GM12878 (cell line): ENCODE measurements around the gene DQX1. TPM values are rescaled to one million over a fixed set of nuclear protein-coding genes. Genes with fewer than 3 reads are reported as not detected.

Experiments
- ATAC-seq: fragments of 200-7000 bp; cut with Tn5 transposase; 3 replicates; pipeline ENCODE4 v1.9.1; 2020; ENCODE audit warnings: mild to moderate bottlenecking, moderate library complexity
- BruUV-seq: library from RNA; stranded (reverse); fragments of 400-500 nt; replicated peaks from 2 replicates; lab custom pipeline; 2021; lab: Mats Ljungman, UMichigan
- CTCF ChIA-PET: fragments of 300-600 bp; sonication (Branson Sonifier 250); formaldehyde crosslinking; extraction: SDS; loops from one replicate; lab custom pipeline; 2021; ENCODE audit warnings: inconsistent platforms; lab: Yijun Ruan, JAX
- POLR2A ChIA-PET: fragments of 350-600 bp; formaldehyde crosslinking; extraction: SDS; loops from one replicate; lab custom pipeline; 2021; ENCODE audit warnings: inconsistent platforms; lab: Charles Lee
- RAD21 ChIA-PET: fragments of 300-600 bp; sonication (Branson Sonifier 250); formaldehyde crosslinking; loops from one replicate; lab custom pipeline; 2023; ENCODE audit warnings: antibody characterized with exemption; ENCODE audit not compliant: unreplicated experiment; lab: Charles Lee
- SMC1A ChIA-PET: fragments of 300-600 bp; sonication (Branson Sonifier 250); formaldehyde crosslinking; loops from one replicate; lab custom pipeline; 2023; ENCODE audit not compliant: unreplicated experiment, uncharacterized antibody; lab: Charles Lee
- DNase-seq: peaks from one replicate; pipeline ENCODE4 v3.0.0-alpha.2; 2011; ENCODE audit warnings: low read depth, low spot score
- FAIRE-seq: peaks from 3 replicates; lab custom pipeline; 2011; peaks lifted over from hg19 to GRCh38; lab: Jason Lieb, UNC
- H2AFZ ChIP-seq: 2 replicates; pipeline ENCODE4 v1.6.0; 2011; ENCODE audit warnings: low read depth, low read length, control low read depth; ENCODE audit not compliant: control insufficient read depth
- H3K27ac ChIP-seq: 2 replicates; pipeline ENCODE4 v1.5.1; 2011; ENCODE audit warnings: control low read depth; ENCODE audit not compliant: control insufficient read depth, insufficient read depth
- H3K27me3 ChIP-seq, 2 experiments: replicated peaks in 1 of 2; 2 replicates each; pipeline versions ENCODE4 v1.6.0 to v1.6.1; 2011; ENCODE audit warnings: low read length in 1 of 2; ENCODE audit not compliant: control insufficient read depth in 2 of 2, insufficient read depth in 2 of 2
- H3K36me3 ChIP-seq, 2 experiments: 2 replicates each; pipeline ENCODE4 v1.5.1; 2011; ENCODE audit warnings: low read length in 1 of 2; ENCODE audit not compliant: control insufficient read depth in 2 of 2, insufficient read depth in 2 of 2
- H3K4me1 ChIP-seq: 2 replicates; pipeline ENCODE4 v1.6.1; 2011; ENCODE audit warnings: mild to moderate bottlenecking, low read length, moderate library complexity, mixed read lengths; ENCODE audit not compliant: control insufficient read depth, insufficient read depth
- H3K4me2 ChIP-seq: 2 replicates; pipeline ENCODE4 v1.6.0; 2011; ENCODE audit warnings: control low read depth; ENCODE audit not compliant: control insufficient read depth, insufficient read depth
- H3K4me3 ChIP-seq: fragments of 200-600 bp; sonication (generic); 2 replicates; pipeline ENCODE4 v1.5.1; 2016
- H3K79me2 ChIP-seq: 2 replicates; pipeline ENCODE4 v1.6.0; 2011; ENCODE audit warnings: low read length; ENCODE audit not compliant: control insufficient read depth, insufficient read depth
- H3K9ac ChIP-seq: 2 replicates; pipeline ENCODE4 v1.8.0; 2011; ENCODE audit warnings: low read length, control low read depth, mixed read lengths; ENCODE audit not compliant: control insufficient read depth, insufficient read depth
- H3K9me3 ChIP-seq: replicated peaks from 3 replicates; pipeline ENCODE4 v1.5.1; 2011; ENCODE audit warnings: mild to moderate bottlenecking, low read length; ENCODE audit not compliant: control insufficient read depth, insufficient read depth
- H4K20me1 ChIP-seq: 2 replicates; pipeline ENCODE4 v1.6.0; 2011; ENCODE audit not compliant: control insufficient read depth, insufficient read depth
- GABPA ChIP-seq: IDR thresholded peaks from 2 replicates; pipeline ENCODE4 v1.6.1; 2014; ENCODE audit warnings: antibody characterized with exemption, low read depth, mild to moderate bottlenecking, inconsistent platforms
- HDGF ChIP-seq: fragments of 450-650 bp; IDR thresholded peaks from 2 replicates; pipeline ENCODE4 v1.6.1; 2016; ENCODE audit warnings: antibody characterized with exemption
- MLLT1 ChIP-seq: fragments of 450-650 bp; IDR thresholded peaks from 2 replicates; pipeline ENCODE4 v1.6.1; 2016; ENCODE audit warnings: mild to moderate bottlenecking
- MYB ChIP-seq: fragments of 150-350 bp; IDR thresholded peaks from 2 replicates; pipeline ENCODE4 v1.6.1; 2014; ENCODE audit warnings: mild to moderate bottlenecking, low read depth, low read length, borderline replicate concordance
- NBN ChIP-seq: fragments of 450-650 bp; IDR thresholded peaks from 2 replicates; pipeline ENCODE4 v1.6.1; 2016
- WGBS: methylation state at CpG from one replicate; pipeline ENCODE4 v1.1.6; 2016; ENCODE audit warnings: low lambda C conversion rate; ENCODE audit not compliant: insufficient replicate concordance, insufficient coverage; ENCODE audit errors: missing lambda C conversion rate; 5-methylcytosine and 5-hydroxymethylcytosine counted together
- in situ Hi-C: fragments of 300-500 bp; cut with MboI; formaldehyde crosslinking; loops from 9 replicates; pipeline ENCODE4 v1.14.3; 2018; ENCODE audit warnings: mixed read lengths
- intact Hi-C: fragments of 100-400 bp; cut with micrococcal nuclease; formaldehyde crosslinking; loops from one replicate; pipeline ENCODE4 v1.14.2; 2022; ENCODE audit not compliant: unreplicated experiment
- polyA plus RNA-seq, 11 experiments: library from polyadenylated mRNA; depleted of rRNA in 4 of 11; unstranded in 6 of 11; stranded (reverse) in 5 of 11; fragments of >200 nt; fragmentation: Nextera tagmentation in 4 of 11; fragmentation: Illumina TruSeq in 1 of 11; extraction: Ambion mirVana in 4 of 11; extraction: Trizol in 1 of 11; gene quantifications; 1 replicate in 1 of 11; 2 replicates in 10 of 11; pipeline versions ENCODE4 v1.2.1 to v1.2.3, GENCODE V29; 2011 to 2016; ENCODE audit warnings: inconsistent platforms in 2 of 11, missing spikeins in 2 of 11, low read depth in 1 of 11
- total RNA-seq, 4 experiments: library from RNA; depleted of rRNA in 3 of 4; stranded (reverse); fragments of >200 nt in 3 of 4; fragmentation: Illumina TruSeq in 1 of 4; extraction: Trizol in 1 of 4; gene quantifications; 2 replicates each; pipeline versions ENCODE4 v1.2.1 to v1.2.3, GENCODE V29; 2013 to 2021

DQX1 gene
- total and polyA plus RNA-seq, 10 of the 15 experiments (the other 5 are each of a cell fraction or from before 2014, with no cell fraction given), result 0.34 to 2.1 (median 0.86) TPM

- ChIA-PET CTCF (interaction anchor here (1.0 to 17.4 kb wide), 4 partner anchors 17 to 87 kb away, joined by 3 to 281 read pairs (median 4); partner anchors contain the start of genes CCDC142 and TTC31), RAD21 (interaction anchor here (1.3 to 7.5 kb wide), 5 partner anchors 7 to 39 kb away, joined by 5 to 94 read pairs (median 49); partner anchors contain the start of genes AUP1, HTRA2 and LOXL3), SMC1A (interaction anchor here (2.0 to 16.6 kb wide), 7 partner anchors 10 to 38 kb away, joined by 7 to 371 read pairs (median 21); partner anchors contain the start of gene LOXL3), POLR2A (interaction anchor here (1.2 to 25.0 kb wide), 4 partner anchors 10 to 112 kb away, joined by 4 to 441 read pairs (median 46); partner anchors contain the start of genes DOK1, LOXL3 and WBP1)
- TF ChIP-seq GABPA (no peak), MLLT1 (0 out of 2 replicates have a peak, but pooled peaks have one; percentile 19), NBN (0 out of 2 replicates have a peak, but pooled peaks have one; percentile 16)
- no peaks in the 10 kb centered on the region for H4K20me1 ChIP-seq
- H3K4me3 ChIP-seq, result no peak overlapping the region
- DNase-seq, result no peak
- no peak overlapping the region for H2AFZ ChIP-seq
- in situ Hi-C loops (no loop called here), intact Hi-C loops (loop anchor here (2.0 kb wide), 1 partner anchor 15 kb away; the partner anchor contains the start of gene DOK1)
- peaks cover 77% of the 10 kb centered on the region for H3K4me1 ChIP-seq
- WGBS, result 91% methylated on average over 1 of the region's 1 CpG
- H3K27me3 ChIP-seq, result no peaks in the 10 kb centered on the region
- ATAC-seq, result no peak
- no peaks in the 10 kb centered on the region for H3K36me3 ChIP-seq
- BruUV-seq, result no TSS peak
- no peak overlapping the region for H3K9ac ChIP-seq
- H3K9me3 ChIP-seq, result no peaks in the 10 kb centered on the region
- peak overlapping the region; percentile 83 for H3K27ac ChIP-seq
- H3K4me2 ChIP-seq, result no peak overlapping the region
- H3K79me2 ChIP-seq, result no peaks in the 10 kb centered on the region
- FAIRE-seq, result no peak
These were observed 43.7 kb upstream of the DQX1 start for GRCh38 chr2:74569686-74570085.

- Histone ChIP-seq H3K27ac (peak overlapping the region; percentile 77; the same call in 1 of the 2 replicates), H2AFZ (no peak overlapping the region), H3K79me2 (no peaks in the 10 kb centered on the region), H3K9me3 (no peaks in the 10 kb centered on the region)
- no peak for FAIRE-seq
- BruUV-seq, result no TSS peak
- POLR2A ChIA-PET, result interaction anchor here (1.4 to 25.0 kb wide), 7 partner anchors 9 to 74 kb away, joined by 3 to 441 read pairs (median 14); partner anchors contain the start of genes DOK1 and LOXL3
- no peak for TF ChIP-seq HDGF
- no peak for TF ChIP-seq MYB
- 0 out of 2 replicates have a peak, but pooled peaks have one; percentile 23 for TF ChIP-seq MLLT1
- TF ChIP-seq, all 136 proteins: peak for 1
- H3K9ac ChIP-seq, result no peak overlapping the region
- H4K20me1 ChIP-seq, result no peaks in the 10 kb centered on the region
- in situ Hi-C loops, result no loop called here
- H3K4me1 ChIP-seq, result peaks cover 63% of the 10 kb centered on the region
- ChIA-PET SMC1A (interaction anchor here (1.0 to 16.6 kb wide), 13 partner anchors 9 to 85 kb away, joined by 3 to 371 read pairs (median 9); partner anchors contain the start of genes CCDC142, LOXL3 and TTC31), RAD21 (interaction anchor here (0.8 to 7.5 kb wide), 10 partner anchors 9 to 111 kb away, joined by 3 to 94 read pairs (median 8); partner anchors contain the start of genes AUP1, HTRA2, LOXL3 and WBP1), CTCF (interaction anchor here (0.6 to 17.4 kb wide), 12 partner anchors 8 to 85 kb away, joined by 3 to 281 read pairs (median 6); partner anchors contain the start of genes CCDC142, PCGF1 and TTC31)
- no peaks in the 10 kb centered on the region for H3K27me3 ChIP-seq
- H3K4me2 ChIP-seq, result no peak overlapping the region
- no peak for ATAC-seq
- H3K4me3 ChIP-seq, result no peak overlapping the region
- 97% methylated on average over 5 of the region's 5 CpGs for whole genome bisulfite sequencing
- no peaks in the 10 kb centered on the region for H3K36me3 ChIP-seq
- DNase-seq, result no peak
- intact Hi-C loops, result no loop called here
These were observed 41.9 kb upstream of the DQX1 start for GRCh38 chr2:74567881-74568280.
